ENCODE results near the gene MMP1.

- TF ChIP-seq, protein P1, sequence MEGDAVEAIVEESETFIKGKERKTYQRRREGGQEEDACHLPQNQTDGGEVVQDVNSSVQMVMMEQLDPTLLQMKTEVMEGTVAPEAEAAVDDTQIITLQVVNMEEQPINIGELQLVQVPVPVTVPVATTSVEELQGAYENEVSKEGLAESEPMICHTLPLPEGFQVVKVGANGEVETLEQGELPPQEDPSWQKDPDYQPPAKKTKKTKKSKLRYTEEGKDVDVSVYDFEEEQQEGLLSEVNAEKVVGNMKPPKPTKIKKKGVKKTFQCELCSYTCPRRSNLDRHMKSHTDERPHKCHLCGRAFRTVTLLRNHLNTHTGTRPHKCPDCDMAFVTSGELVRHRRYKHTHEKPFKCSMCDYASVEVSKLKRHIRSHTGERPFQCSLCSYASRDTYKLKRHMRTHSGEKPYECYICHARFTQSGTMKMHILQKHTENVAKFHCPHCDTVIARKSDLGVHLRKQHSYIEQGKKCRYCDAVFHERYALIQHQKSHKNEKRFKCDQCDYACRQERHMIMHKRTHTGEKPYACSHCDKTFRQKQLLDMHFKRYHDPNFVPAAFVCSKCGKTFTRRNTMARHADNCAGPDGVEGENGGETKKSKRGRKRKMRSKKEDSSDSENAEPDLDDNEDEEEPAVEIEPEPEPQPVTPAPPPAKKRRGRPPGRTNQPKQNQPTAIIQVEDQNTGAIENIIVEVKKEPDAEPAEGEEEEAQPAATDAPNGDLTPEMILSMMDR (conservative IDR thresholded peaks at IDR 0.05; ENCODE audit: low read length) = no peak
- TF ChIP-seq EZH2phosphoT487 (IDR thresholded peaks at IDR 0.05; ENCODE audit: borderline replicate concordance) = no peak
Observed at GRCh38 chr11:102819491-102819890, 21.5 kb upstream of the MMP1 start.

All from Loucy (cell line).